ENCODE measurements around the gene ELN.
"Not testable (repeated sequence)": the region's sequence is repeated elsewhere in the genome, so short reads cannot be mapped to it uniquely, and the experiment has no call there.

Gene ELN

DNA sequence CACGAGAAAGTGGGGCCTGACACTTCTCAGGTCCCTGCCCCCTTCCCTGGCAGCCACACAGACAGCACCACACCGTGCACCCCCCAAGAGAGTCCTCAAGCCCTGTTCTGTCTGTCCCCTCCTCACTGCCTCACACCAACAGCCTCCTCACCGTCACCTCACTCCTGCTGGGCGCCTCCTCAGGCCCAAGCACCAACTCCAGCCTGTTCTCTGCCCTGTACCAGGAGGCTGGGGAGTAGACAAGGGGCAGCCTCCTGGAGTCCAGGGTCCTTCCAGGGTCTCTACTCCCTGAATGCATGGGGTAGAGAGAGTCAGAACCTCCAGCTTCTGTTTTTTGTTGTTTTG lies 26.9 kb upstream of the ELN start:
- DNase-seq = no peak

DNA sequence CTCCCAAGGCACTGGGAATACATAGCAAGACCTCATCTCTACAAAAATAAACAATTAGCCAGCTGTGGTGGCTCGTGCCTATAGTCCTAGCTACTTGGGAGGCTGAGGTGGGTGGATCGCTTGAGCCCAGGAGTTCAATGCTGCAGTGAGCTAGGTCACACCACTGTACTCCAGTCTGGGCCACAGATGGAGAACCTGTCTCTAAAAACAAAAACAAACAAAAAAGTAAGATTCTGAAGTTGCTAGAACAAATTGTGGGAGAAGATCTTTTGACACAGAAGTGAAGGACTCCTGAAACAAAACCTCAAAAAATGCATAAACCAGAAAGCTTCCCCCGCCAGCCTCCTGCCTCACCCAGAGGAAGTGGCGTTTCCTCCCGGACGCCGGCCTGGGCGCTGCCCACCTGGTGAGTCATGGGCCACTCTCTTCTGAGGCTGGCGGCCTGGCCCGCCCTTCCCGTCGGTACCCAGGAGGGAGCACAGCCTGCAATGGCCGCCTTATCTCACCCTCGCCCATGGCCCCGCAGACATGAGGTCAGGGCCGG lies 25.4 kb upstream of the ELN start:
- DNase-seq = peak; percentile 85 to 91 (median 88)

DNA sequence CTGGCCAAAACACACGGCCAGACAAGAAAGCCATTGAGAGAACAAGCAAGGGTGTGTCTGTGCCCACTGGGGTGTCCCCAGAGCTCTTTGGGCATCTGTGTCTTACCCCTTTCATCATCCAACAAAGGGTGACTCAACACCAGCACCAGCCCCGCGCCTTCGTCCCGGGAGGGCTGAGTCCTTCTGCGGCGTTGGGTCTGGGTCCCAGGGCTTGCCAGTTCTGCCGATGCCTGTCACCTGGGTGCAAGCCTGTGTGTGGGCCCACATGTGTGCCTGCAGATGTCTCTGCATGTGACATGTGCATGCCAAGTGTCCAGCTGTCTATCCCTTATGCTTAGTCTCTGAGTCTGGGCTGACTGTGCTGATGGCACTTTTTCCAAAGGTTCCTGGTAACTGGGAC lies 24.4 kb upstream of the ELN start:
- peak; percentile 53 to 58 (median 55) for DNase-seq

DNA sequence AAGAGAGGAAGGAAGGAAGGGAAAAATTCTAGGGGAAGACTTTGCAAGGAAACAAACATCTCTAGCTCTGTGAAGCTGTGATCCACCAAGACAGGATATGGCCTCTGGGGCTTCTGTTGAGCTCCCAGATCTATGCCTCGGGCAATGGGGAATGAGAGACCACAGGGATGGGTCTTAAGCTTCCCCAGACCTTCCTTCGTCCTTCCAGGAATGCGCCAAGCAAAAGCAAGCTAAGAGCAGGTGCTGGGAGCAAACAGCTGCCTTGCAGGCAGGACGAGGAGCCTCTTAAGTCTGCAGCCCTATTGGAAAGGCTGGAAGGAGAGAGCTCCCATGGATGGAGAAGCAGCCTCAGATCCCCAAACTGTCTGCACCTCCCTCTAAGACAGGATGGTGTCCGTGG lies 21.9 kb upstream of the ELN start:
- no peak for DNase-seq

DNA sequence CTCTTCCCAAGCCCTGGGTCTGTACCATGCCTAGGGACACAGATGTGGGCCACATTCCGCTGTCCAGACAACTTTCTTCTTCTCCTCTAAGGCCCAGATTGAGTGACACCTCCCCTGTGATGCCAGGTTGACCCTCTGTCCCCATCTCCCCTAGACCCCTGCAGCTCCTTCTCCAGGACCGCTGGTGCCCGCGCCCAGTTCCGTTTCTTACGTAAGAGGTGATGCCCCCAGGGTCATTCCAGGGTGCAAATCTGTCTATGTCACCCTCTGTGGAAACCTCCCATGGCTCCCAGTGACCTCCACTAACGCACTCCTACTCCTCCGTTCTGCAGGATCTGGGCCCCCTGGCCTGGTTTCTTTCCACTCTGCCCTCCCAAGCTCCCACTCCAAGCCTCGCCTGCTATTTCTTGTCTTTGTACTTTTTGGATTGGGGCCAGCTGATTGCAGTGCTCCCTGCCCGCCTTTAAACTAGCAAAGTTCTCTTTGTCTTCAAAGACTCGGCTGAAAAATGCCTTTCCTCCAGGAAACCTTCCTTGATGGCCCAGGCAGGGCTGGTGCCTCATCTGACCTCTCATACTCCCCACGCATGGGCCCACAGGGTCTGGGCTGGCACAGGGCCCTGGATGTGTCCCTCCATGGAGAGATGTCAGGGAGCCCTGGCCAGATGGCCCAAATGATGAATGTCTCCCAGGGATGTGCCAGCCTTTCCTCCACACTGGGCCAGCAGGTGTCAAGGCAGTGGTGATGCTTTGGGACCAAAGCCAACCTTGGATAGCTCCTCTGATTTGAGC lies 21.3 kb upstream of the ELN start:
- no peak for DNase-seq

DNA sequence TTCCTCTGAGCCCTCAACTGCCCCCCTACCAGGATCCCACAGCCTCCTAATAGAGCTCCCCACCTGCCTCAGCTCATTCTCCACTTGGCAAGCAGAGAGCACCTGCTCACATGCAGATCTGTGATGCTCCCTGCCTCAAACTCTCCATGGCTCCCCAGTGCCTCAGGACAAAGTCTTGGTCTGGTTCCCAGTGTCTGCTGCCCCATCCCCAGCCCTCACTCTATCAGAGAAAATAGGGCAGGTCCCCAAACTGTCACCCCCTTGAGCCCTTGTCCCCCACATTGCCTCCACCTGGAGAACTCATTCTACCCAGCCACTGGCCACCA lies 20.8 kb upstream of the ELN start:
- DNase-seq = no peak

DNA sequence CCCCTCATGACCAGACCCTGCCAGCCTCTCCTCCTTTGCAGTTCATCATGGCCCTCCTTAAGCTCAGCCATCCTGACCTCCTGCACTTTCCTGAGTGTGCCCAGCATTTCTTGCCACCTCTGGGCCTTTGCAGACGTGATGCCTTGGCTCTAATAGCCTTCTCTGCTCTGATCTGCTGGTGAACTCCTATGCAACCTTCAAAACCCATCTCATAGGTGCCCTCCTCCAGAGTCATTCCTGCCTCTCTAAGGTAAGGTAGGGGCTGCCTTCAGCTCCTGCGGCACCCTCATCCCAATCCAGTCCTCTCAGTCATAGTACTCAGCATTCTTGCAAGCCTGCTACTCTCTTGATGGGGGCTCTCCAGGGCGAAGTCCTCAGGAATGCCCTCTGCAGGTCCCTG lies 19.3 kb upstream of the ELN start:
- no peak for DNase-seq

DNA sequence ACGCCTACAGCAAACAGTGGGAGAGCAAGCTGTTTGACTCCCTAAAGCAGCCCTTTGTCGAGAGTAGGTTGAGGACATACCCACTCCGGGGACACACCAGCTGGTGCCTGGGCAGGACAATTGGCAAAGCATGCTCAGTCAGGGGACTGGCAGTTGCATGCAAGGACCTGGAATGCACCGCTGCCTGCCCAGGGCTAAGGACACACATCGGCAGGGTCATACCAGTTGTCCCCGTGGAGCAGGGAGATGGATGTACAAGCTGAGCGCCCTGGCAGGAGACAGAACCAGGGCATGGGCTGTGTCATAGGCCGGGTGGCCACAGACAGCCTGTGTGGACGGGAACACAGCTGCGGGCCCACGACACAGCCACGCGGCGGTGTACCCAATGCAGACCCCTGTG lies 18.3 kb upstream of the ELN start:
- DNase-seq = no peak

DNA sequence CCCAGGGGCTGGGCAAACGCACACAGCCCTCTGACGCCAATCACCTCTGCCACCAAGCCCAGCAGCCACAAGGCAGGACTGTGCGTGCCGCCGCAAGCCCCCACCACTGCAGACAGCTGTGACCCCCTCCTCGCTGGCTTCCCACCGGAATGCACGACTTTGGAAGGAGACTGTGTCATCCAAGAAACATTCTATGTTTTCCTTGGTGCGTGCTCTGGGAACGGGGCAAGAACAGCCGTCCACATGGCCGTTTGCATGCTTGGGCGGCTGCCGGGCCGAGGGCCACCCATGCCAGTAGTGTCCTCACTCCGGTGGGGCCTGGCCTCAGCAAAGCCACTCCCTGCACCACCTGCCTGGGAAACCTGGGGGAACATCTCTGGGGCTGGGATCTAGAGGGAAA lies 17.6 kb upstream of the ELN start:
- no peak for DNase-seq

DNA sequence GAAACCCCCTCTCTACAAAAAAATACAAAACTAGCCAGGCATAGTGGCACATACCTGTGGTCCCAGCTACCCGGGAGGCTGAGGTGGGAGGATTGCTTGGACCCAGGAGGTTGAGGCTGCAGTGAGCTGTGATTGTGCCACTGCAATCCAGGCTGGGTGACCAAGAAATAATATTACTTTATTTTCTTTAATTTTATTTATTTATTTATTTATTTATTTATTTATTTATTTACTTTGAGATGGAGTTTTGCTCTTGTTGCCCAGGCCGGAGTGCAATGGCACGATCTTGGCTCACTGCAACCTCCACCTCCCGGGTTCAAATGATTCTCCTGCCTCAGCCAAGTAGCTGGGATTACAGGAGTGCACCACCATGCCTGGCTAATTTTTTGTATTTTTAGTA lies 16.6 kb upstream of the ELN start:
- DNase-seq = not testable (repeated sequence)

DNA sequence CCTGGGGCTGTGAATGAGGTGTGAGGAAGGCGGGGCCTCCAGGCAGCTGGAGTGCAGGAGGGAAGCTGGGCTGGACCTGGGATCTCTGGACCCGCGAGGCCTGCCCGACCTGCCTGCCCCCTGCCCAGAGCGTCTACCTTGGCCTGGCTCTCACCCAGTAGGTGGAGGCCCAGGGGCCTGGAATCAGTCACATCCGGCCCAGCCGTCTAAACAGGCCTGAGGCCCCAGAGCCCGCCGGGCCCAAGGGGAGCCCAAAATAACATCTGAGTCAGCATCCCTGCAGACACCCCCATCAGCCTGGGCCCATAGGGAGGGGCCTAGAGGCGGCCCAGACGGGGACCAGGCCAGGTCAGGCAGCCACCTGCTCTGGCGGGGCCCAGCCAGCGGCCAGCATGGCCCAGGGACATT lies 15.1 kb upstream of the ELN start:
- DNase-seq = no peak

DNA sequence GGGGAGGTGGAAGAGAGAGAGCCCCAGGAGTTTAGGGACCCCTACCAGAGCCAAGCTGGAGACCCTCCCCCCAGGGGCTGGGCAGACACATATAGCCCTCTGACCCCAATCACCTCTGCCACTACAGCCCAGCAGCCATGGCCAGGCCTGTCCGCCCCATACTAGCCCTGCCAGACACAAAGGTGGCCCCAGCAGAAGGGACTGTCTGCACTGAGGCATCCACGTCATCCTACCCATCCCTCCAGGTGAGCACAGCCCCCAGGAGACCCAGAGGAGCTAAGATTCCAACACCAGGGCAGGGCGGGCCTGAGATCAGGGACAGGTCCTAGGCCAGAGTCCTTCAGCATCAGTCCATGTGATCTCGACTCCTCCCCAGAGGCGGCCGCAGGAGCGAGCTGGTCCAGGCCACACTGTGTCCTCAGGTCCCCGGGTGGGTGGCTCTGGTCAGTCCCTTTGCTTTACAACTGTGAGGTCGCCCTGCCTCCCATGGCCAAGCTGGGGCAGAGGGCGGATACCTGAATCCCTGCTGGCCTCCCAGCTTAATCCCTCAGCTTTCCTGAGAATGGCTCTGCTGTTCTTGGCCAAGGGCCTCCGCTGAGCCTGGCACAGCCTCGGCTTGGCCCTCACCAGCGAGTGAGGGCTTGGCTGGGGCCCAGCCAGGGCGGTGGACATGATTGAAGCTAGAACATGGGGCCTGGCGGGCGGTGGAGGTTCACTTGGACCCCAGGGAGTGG lies 14.3 kb upstream of the ELN start:
- no peak for DNase-seq

DNA sequence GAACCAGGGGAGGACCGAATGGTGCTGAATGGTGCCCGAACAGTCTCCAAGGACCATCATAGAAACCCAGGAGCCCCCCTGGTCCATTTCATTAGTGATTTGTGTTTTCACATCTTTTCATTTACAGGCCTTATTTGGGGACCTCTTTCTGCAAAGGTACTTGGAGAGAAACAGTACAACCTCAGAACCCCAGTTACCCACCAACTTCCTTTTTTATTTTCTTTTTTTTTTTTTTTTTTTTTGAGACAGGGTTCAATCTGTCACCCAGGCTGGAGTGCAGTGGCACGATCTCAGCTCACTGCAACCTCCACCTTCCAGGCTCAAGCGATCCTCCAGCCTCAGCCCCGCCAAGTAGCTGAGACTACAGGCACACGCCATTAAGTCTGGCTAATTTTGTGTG lies 13.0 kb upstream of the ELN start:
- no peak for DNase-seq

DNA sequence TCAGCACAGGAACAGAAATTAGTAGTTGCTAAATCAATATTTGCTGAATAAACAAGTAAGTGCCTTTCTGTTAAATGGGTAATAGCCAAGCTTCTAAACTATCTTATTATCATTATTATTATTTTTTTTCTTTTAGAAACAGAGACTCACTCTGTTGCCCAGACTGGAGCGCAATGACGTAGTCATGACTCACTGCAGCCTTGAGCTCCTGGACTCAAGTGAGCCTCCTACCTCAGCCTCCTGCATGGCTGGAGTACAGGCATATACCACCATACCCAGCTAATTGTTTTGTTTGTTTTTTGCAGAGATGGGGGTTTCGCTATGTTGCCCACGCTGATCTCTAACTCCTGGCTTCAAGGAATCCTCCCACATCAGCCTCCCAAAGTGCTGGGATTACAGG lies 12.3 kb upstream of the ELN start:
- DNase-seq = no peak

DNA sequence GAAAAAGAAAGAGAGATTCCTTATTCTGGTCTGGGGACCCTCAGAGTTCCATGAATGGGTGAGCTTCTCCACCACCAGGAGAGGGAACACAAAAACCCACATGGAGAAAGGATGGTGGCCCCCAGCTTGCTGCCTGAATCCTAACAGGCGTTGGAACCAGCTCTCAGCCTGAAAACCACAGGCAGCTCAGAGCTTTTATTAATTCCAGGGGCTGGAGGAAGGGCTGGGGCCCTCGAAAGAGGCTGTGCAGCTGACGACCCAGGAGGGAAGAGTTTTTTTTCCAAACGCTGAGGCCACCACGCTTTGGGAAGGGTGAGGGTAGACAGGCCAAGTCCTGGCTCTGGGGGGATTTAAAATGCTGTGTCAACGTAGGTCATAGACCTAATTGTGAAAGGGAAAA lies 10.8 kb upstream of the ELN start:
- DNase-seq = no peak

DNA sequence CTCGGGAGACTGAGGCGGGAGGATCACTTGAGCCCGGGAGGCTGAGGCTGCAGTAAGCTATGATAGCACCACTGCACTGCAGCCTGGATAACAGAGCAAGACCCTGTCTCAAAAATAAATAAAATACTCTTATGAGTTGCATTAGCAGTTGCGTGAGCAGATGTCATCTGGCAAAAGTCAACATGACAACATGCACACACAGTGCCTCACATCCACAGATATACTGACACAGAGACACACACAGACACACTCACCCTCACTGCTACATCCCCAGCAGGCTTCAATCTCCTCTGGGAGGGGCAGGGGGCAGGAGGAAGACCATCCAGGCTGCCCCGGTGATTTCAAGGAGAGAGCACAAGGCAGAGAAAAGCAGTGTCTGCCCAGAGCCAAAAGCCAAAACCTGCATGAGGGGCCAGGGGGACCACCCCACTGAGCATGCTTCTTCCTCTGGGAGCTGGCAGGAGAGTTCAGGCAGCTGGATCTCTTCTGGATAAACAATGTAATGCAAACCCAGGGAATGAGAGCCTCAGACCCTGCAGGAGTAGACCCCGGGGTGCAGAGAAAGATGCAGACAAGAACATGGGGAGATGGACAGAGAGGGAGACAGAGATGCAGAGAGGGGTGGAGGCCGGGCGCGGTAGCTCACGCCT lies 9.6 kb upstream of the ELN start:
- no peak for DNase-seq

DNA sequence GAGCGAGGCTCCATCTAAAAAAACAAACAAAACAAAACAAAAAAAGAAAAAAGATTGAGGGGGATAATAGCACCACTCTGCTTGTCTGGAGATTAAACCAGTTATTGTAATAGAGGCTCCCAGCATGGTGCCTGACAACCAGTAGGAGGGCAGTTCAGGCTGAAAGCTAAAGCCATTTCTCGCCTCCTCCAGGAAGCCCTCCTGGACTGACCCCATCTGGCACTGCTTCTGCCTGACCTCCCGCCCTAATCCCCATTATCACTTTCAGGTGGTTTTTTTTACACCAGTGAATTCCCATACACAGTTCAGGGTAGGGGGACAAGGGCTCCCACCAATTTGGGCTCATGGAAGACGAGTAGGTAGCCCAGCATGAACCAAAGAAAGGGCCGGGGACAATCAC lies 8.8 kb upstream of the ELN start:
- DNase-seq = no peak

DNA sequence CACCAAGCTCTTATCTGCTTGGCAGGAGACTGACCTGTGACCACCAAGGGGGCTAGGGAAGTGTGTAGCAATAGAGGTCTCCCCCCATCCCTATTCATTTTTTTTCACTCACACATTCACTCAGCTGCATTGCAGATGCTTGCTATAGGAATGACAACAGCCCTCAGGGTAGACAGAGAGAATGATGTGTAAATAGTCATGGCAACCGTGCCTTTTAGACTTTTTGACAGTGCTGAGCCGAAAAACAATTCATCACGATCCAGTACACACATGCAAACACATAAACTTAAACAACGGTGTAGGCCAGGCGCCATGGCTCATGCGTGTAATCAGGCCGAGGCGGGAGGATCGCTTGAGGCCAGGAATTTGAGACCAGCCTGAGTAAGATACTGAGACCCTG lies 7.6 kb upstream of the ELN start:
- no peak for DNase-seq

DNA sequence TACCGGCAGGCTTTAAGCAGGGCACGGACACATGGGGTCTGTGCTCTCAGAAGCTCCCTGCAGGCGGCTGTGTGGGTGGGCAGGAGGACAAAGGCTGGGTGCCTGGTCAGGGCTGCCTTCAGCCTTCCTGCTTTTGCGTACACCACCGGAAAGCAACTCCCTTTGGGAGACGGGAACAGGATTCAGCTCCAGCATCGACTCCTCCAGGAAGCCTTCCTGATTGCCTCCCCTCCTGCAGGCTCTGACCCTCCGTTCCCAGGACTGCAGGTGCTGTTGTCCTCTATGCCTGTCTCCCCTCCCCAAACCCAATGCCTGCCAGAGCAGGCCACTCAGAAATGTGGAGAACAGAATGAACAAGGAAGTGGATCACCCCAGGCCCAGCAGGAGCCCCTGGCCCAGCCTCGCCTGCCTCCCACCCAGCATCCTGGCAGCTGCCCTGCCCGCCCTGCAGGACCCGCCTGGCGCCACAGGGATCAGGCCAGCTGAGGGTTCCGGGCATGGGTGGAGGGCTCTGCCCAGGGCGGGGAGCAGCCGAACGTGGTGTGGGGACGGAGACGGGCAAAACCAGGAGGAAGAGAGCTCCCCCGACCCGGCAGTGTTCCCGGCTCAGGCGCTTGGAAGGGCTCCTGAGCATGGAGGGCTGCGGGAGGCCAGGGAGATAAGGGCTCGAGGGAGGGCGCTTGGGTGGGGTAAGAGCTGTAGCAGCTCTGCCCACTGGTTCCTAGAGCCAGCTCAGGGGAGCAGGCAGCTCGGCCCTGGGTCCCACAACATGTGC lies 6.2 kb upstream of the ELN start:
- no peak for DNase-seq

DNA sequence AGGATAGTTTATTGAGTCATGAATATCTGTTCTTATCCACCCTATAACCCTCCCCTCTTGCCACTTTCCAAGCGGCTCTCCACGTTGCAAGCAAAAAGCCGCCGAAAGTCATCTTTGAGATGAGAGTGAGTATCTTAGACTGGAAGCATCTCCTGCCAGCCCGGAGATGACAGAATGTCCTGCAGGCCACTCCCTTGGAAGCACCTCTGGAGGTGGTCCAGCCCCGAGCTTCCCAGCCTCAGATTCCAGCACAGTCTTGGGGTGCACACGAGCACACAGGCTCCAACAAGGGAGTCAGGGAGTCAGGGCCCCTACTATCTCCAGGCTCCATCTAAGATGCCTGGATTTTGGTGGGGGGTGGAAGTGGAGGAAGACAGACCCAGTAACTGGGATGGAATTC lies 5.5 kb upstream of the ELN start:
- DNase-seq = no peak

DNA sequence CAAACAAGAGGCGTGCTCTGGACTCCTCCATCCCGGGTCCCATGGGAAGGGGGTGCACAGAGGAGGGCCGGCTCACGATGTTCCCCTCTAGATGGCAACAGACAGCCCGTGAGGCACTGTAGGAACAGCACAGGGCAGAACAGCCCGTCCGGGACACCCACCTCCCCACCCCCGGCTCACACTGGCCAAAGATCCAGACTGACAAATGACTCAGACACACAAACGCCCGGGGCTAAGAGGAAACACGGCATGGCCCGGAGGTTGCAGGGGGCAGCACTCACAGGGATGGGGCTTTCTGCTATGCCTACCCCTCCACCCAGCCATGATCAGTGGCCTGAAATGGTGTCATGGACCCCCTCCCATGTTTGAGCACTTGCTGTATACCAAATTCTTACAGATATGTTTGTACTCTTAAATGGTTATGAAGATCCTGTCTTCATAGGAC lies 4.9 kb upstream of the ELN start:
- DNase-seq = peak; percentile 49 to 71 (median 68)

DNA sequence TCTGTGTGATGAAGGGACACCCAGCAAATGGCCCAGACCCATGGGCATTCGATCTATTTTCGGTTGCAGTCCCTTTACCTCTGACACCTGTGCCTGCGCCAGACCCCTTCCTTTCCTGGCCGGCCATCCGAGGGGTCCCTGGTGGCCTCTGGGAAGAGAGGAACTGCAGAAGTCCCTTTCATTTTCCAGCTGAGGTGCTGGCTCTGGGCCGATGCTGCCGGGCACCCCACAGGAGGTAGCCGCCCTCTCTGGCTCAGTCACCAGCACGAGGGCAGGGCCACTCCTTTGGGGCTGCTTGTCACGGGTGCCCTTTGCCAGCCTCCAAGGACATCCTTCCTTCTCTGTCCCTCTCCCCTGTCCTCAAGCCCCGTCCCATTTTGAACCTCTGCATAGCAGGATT lies 4.2 kb upstream of the ELN start:
- DNase-seq = no peak

DNA sequence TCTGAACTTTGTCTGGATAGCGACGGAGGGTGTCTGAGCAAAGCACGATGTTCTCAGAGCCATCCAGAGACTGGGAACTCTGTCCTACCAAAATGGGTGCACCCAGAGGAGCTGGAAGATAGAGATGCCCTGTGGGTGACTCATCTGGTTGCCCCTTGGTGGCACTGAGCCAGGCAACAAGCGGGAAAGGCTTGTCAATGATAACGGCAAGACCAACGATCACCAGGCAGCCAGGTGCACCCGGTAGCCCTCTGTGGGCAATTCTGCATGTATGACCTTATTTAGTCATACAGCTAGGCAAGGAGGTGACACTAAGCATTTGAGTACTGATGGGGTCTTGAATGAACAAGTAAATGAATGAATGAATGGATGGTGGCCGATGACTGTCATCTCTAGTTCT lies 2.8 kb upstream of the ELN start:
- DNase-seq = no peak

Data from suppressor macrophage treated with lipopolysaccharide for 1 hour (primary cell).